GOT3 (cell line): ENCODE results near the gene CCNYL1.

ENCODE experiments used
- DNase-seq: peaks from one replicate; lab custom pipeline; 2025; ENCODE audit warnings: mixed read lengths; lab: John Stamatoyannopoulos, UW

The CCNYL1 gene

GRCh38 chr2:207766041-207766551 is 54.7 kb downstream of the CCNYL1 start:
- DNase-seq, result no peak

DNA sequence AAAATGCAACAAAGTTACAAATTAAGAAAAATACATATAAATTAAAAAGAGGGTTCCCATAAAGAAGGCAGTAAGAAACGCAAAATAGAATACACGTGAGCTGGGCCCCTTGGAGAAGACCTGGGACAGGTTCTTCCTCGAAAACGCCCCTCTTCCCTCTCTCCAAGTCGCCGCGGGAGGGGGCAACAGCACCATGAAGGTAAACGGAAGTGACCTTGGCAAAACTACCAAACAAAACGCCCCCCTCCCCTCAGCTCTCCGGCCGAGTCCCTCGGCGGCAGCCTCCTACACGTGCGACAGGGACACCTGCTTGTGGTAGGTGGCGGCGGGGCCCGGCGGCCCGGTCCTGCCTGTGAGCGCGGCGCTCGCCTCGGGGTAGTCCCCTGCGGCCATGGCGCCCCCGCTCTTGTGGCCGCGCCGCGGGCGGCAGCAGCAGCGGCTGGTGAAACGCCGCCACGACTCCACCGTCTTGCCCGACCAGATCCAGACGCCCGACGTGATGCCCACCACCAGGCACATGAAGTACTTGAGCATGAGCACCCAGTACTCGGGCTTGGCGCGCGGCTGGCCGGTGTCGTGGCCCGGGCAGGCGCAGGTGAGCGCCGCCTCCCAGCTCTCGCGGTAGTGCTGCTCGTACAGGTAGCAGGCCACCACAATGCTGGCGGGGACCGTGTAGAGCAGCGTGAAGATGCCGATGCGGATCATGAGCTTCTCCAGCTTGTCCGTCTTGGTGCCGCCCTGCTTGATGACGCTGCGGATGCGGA is 55.4 kb downstream of the CCNYL1 start:
- DNase-seq, result no peak

DNA sequence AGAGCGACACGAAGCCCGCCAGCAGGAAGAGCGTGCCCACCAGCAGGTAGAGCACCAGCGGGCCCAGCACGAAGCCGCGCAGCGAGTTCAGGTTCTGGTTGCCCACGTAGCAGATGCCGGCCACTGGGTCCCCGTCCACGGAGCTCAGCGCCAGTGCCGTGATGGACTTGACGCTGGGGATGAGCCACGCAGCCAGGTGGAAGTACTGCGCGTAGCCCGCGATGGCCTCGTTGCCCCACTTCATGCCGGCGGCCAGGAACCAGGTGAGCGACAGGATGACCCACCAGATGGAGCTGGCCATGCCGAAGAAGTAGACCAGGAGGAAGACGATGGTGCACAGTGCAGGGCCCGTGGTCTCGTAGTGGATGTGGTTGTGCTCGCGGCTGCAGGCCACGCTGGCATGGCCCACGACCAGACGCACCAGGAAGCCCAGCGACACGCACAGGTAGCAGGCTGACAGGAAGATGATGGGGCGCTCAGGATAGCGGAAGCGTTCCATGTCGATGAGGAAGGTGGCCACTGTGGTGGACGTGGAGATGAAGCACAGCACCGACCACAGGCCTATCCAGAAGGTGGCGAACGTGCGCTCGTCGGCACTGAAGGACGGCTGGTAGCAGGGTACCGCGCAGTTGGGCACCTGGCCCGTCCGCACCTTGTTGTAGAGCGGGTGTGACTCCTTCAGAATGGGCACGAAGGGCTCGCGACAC is 56.2 kb downstream of the CCNYL1 start:
- DNase-seq, result no peak

DNA sequence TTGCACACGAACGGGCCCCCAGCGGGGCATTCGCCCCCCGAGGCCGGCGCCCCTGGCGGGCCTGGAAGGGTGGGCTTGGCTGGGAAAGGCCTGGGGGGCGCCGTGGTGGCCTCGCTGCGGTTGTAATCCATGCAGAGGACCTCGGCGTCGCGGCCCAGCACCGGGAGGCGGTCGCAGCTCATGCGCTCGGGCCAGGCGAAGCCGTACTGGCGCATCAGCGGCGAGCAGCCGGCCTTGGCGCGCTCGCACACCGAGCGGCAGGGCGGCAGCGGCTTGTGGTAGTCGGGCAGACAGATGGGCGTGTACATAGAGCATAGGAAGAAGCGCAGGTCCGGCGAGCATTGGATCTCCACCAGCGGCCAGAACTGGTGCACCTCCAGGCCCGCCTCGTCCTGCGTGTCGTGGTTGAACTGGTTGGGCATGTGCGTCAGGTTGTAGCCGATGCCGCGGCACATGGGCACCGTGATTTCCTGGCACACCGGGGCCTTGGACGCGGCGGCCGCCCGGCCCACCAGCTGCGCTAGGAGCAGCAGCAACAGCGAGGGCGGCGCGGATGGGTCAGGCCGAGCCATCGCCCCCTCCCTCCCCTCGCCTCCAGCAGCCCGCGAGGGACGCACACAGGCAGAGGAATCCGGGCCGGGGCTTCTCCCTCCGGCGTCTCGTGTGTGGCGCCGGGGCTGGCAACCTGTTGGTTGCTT is 56.9 kb downstream of the CCNYL1 start:
- no peak for DNase-seq

DNA sequence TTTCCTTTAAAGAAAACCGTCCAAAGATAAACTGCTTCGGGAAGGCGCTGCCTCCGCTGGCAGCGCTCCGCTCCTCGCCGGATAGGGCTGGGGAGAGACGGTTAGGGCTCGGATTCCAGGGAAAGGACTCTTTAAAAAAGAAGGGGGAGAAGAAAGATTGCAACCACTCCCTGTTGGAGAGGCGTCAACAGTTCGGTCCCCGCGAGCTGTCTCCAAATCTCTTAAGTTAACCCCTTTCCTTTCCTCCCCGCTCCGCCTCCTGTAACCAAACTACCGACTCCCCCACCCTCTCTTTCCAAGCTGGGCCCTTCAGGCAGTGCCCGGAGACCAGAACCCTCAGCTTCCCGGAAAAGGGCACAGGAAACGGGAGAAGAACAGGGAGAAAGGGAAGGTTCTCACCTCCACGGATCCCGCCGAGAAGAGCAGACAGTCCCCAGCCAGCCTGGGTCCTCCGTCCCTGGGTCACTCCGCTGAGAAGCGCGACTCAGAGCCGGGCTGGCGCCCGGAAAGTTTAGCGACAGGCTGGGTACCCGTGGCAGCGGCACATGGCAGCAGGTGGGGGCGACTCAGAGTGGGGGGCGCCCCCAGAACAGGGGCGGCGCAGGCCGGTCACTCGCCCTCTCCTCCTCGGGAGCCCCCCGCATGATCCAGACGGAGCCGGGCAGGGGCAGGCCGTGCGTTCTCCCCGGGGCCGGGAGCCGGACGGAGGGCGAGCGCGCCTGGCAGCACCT is 57.6 kb downstream of the CCNYL1 start:
- DNase-seq, result no peak

DNA sequence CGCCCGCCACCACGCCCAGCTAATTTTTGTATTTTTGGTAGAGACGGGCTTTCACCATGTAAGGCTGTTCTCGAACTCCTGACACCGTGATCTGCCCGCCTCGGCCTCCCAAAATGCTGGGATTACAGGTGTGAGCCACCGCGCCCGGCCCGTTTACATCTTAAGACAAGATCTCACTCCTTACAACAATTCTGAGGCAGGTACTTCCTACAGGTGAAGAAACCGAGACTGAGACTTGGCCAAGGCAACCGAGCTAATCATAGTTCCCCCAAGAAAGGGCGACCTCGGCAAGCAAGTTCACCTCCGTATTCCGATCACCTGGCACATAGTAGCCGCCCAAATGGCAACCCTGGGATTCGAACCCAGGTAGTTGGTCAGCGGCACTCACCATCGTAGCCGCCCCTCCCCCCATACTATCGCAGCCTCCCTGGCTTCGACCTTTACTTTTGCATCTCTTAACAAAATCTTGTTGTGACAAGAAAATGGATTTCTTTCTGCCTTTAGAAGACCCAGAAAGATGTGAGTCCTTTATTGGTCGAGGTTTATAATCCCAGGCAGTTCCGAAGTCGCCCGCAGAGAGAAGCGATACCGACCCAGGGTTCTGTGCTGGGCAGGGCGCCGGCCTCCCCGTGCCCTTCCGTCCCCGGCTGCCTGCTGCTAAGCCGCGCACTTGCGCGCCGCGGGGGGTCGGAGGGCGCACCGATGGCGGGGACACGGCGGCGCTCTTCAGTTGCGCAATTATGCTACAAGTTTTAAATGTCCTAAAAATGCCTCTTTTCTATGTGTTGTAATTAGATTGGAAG is 59.4 kb downstream of the CCNYL1 start:
- no peak for DNase-seq

GRCh38 chr2:207771421-207771820 is 60.0 kb downstream of the CCNYL1 start:
- no peak for DNase-seq

DNA sequence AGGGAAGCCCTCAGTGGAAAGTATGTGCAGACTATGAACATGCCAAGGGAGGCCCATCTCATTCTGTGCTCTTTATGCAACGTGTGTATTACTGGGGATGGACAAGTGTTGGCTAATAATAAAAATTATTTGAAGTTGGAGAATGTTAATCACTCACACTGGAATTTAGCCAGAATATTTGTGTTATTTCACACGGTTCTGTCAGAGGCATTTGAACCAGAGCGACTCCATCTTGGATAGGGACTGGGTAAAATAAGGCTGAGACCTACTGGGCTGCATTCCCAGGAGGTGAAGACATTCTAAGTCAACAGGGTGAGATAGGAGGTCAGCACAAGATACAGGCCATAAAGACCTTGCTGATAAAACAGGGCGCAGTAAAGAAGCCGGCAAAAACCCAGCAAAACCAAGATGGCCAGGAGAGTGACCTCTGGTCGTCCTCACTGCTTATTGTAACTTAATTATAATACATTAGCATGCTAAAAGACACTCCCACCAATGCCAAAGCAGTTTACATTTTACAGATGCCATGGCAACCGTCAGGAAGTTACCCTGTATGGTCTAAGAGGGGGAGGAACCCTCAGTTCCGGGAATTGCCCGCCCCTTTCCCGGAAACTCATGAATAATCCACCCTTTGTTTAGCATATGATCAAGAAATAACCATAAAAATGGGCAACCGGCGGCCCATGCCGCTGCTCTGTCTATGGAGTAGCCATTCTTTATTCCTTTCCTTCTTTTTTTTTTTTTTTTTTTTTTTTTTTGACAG is 60.8 kb downstream of the CCNYL1 start:
- DNase-seq, result no peak

- DNase-seq, result no peak
These were observed 61.4 kb downstream of the CCNYL1 start for GRCh38 chr2:207772844-207773205.

DNA sequence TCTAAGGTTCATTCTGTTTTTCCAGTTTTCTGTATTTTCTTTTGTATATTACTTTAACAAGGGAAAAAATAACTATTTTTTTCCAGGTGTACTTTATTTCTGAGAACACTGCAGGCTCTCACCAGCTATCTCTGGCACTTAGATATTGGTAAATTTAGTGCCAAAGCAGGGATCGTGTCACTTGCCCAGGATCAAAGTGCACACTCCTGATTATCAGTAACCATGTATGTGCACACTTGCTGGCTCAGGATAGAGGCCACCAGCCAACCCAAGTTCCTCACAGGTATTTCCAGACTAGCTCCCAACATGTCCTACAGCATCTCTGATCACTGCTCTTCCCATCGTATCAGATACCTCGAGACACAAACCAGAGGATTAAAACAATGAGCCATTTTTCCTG is 64.0 kb downstream of the CCNYL1 start:
- no peak for DNase-seq

GRCh38 chr2:207777124-207777523 is 65.7 kb downstream of the CCNYL1 start:
- DNase-seq, result no peak

DNA sequence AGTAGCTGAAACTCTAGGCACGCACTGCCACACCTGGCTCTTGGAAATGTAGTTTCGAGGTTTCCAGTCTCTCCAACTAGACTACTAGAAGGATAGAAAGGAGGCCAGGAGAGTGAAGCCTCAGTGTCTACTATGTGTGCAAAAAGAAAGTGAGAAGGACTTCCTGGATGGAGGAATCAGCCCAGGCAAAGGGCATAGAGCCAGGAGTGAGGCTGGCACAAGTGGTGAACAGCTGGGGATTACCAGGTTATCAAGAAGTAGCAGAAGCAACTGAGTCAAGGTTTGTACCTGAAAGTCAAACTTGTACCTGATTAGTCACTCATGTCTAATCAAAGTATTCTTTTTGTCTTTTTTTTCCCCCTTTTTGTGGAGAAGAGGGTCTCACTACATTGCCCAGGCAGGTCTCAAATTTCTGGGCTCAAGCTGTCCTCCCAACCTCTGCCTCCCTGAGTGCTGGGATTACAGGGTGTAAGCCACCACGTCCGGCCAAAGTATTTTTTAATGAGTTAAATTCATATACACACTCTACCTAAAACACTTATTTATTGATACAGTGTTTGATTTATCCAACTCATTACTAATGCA is 67.0 kb downstream of the CCNYL1 start:
- DNase-seq, result no peak

DNA sequence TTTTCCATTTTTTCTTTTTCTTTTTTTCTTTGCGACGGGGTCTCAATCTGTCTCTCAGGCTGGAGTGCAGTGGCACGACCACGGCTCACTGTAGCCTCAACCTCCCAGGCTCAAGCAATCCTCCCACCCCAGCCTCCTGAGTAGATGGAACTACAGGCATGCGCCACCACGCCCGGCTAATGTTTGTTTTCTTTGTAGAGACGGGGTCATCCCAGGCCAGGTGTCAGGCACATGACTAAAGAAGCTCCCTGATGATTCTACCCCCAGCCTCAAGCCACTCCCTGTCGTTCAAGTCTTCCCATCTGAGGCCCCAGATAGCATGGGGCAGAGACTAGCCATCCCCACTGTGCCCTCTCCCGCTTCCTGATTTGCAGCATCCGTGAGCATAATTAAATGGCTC is 68.1 kb downstream of the CCNYL1 start:
- no peak for DNase-seq

- no peak for DNase-seq
These were observed 71.0 kb downstream of the CCNYL1 start for GRCh38 chr2:207782238-207783030.

GRCh38 chr2:207783514-207783913 is 72.1 kb downstream of the CCNYL1 start:
- no peak for DNase-seq

DNA sequence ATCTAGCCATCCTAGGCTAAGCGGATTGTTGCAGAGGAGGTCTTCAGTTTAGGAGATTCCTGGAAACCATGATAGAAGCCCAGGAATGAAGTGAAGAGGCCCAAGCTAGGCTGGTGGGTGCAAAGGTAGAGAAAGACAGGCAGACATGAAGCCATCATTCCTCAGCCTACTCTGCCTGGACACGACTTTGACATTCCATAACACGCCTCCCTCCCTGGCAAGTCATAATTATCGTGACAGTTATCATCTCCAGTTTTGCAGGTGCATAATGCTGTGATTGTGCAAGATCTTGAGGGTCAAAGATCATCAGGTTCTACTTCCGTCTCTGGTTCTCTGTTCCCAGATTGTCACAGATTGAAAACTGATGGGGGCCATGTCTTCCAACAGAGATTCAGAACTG is 73.5 kb downstream of the CCNYL1 start:
- no peak for DNase-seq

DNA sequence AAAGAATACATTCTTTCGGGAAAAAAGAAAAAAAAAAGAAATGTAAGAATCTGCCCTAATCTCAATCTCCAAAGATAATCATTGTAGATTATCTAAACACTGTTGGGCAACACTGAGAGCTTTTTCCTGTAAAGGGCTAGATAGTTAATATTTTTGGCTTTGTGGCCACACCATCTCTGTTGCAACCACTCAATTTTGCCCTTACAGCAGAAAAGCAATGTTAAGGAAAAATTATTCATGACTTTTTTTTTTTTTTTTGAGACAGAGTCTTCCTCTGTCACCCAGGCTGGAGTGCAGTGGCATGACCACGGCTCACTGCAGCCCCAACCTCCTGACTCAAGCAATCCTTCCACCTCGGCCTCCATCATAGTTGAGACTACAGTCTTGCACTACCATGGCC is 75.6 kb downstream of the CCNYL1 start:
- DNase-seq, result no peak

DNA sequence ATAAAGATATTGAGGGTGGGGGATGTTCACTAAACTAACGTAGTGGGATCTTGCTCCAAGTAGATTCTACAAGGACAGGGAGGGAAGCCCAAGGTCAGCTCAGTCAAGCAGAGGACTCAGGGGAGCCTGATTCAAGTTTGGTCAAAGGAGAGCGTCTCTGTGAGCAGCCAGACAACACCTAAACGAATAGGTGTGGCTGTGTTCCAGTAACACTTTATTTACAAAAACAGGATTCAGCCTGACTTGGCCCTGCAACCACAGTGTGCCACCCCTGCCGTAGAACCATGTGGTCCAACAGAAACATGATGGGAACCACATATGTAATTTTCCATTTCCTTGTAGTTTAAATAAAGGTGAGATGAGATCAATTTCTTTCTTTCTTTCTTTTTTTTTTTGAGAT is 76.4 kb downstream of the CCNYL1 start:
- DNase-seq, result no peak

DNA sequence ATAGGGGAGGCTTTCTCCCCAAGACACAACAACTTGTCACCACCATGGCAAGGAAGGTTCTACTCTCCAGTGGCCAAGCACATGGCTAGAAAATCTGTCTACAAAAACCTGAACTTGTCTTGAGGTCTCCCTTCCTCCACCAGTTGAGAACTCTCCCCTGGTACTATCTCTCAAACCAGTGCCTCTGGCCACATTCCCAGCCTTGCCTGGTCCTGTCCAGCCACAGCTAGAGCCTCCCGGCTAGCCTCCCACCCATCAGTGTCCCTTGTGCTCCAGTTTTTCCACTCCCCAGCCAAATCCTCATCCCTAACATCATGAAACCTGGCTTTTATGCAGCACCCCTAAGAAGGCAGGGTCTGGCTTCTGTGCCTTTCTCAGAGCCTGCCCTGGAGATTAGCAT is 79.5 kb downstream of the CCNYL1 start:
- no peak for DNase-seq
